ENCODE results near the gene COMP. TPM values are rescaled to one million over a fixed set of nuclear protein-coding genes. Genes with fewer than 3 reads are reported as not detected.

The COMP gene
- total and polyA plus RNA-seq, 2 donors (not counting 1 experiment from before 2014, with no cell fraction given), result not detected

GRCh38 chr19:18771328-18772242 lies 19.5 kb downstream of the COMP start:
- Histone ChIP-seq H3K4me3 (ENCODE audit: control extremely low read depth in 1 of 5, extremely low read depth in 1 of 5, insufficient read depth in 1 of 5, low read depth in 2 of 5, low read length in 4 of 5) (no peak overlapping the region), H3K9ac (ENCODE audit: low read length) (no peak overlapping the region), H3K9me3 (ENCODE audit: control extremely low read depth in 1 of 3, control insufficient read depth in 2 of 3, insufficient read depth in 1 of 3, low read length in 2 of 3) (no peaks in the 10 kb centered on the region), H3K27ac (ENCODE audit: low read length in 2 of 2) (no peak overlapping the region), H3K27me3 (replicated peaks in 1 of 4; ENCODE audit: control extremely low read depth in 1 of 4, control insufficient read depth in 3 of 4, insufficient read depth in 4 of 4, low read length in 3 of 4) (no peaks in the 10 kb centered on the region), H2AFZ (ENCODE audit: insufficient read depth, low read depth, low read length, poor library complexity, severe bottlenecking) (no peak overlapping the region), H3K4me2 (replicated peaks; ENCODE audit: low read depth, low read length, poor library complexity, severe bottlenecking) (no peak overlapping the region), H4K20me1 (ENCODE audit: control insufficient read depth, insufficient read depth, low read length, poor library complexity, severe bottlenecking) (no peaks in the 10 kb centered on the region), H3K4me1 (ENCODE audit: control insufficient read depth in 2 of 2, insufficient read depth in 2 of 2, low read length in 2 of 2) (no peaks in the 10 kb centered on the region), H3K36me3 (replicated peaks in 1 of 2; ENCODE audit: control extremely low read depth in 1 of 2, control insufficient read depth in 1 of 2, extremely low read depth in 1 of 2, insufficient read depth in 2 of 2, low read length in 1 of 2) (peaks cover 0 to 11% of the 10 kb centered on the region in 2 experiments), H3K79me2 (ENCODE audit: control insufficient read depth, insufficient read depth, low read length) (no peaks in the 10 kb centered on the region)
- Mint-ChIP-seq H3K4me1 (no peaks in the 10 kb centered on the region), H3K4me3 (no peak overlapping the region), H3K27me3 (no peaks in the 10 kb centered on the region), H3K9me3 (ENCODE audit: insufficient read depth) (no peaks in the 10 kb centered on the region), H3K27ac (no peak overlapping the region)
- ATAC-seq (ENCODE audit: low read depth) (no peak), DNase-seq (no peak)
- intact Hi-C loops (cut with micrococcal nuclease), result no loop called here
- CTCF ChIA-PET, result interaction anchor here (0.6 kb wide), 1 partner anchor 259 kb away, joined by 4 read pairs; no protein-coding TSS in a partner anchor
- TF ChIP-seq EZH2 (IDR thresholded peaks at IDR 0.05; ENCODE audit: borderline replicate concordance, insufficient read depth, low read depth, low read length, poor library complexity, severe bottlenecking), result no peak
- TF ChIP-seq CTCF (IDR thresholded peaks at IDR 0.05), result no peak
- POLR2A ChIA-PET, result no interaction called here
- 91% methylated on average over 36 of the region's 36 CpGs for WGBS (ENCODE audit: insufficient coverage)

GRCh38 chr19:18770663-18771327 lies 20.3 kb downstream of the COMP start:
- Histone ChIP-seq H3K4me1 (ENCODE audit: control insufficient read depth in 2 of 2, insufficient read depth in 2 of 2, low read length in 2 of 2) (no peaks in the 10 kb centered on the region), H3K27me3 (replicated peaks in 1 of 4; ENCODE audit: control extremely low read depth in 1 of 4, control insufficient read depth in 3 of 4, insufficient read depth in 4 of 4, low read length in 3 of 4) (no peaks in the 10 kb centered on the region), H3K9me3 (ENCODE audit: control extremely low read depth in 1 of 3, control insufficient read depth in 2 of 3, insufficient read depth in 1 of 3, low read length in 2 of 3) (no peaks in the 10 kb centered on the region), H3K9ac (ENCODE audit: low read length) (no peak overlapping the region), H3K4me2 (replicated peaks; ENCODE audit: low read depth, low read length, poor library complexity, severe bottlenecking) (no peak overlapping the region), H3K36me3 (replicated peaks in 1 of 2; ENCODE audit: control extremely low read depth in 1 of 2, control insufficient read depth in 1 of 2, extremely low read depth in 1 of 2, insufficient read depth in 2 of 2, low read length in 1 of 2) (peaks cover 0 to 11% of the 10 kb centered on the region in 2 experiments), H2AFZ (ENCODE audit: insufficient read depth, low read depth, low read length, poor library complexity, severe bottlenecking) (no peak overlapping the region), H3K27ac (ENCODE audit: low read length in 2 of 2) (no peak overlapping the region), H3K79me2 (ENCODE audit: control insufficient read depth, insufficient read depth, low read length) (no peaks in the 10 kb centered on the region), H4K20me1 (ENCODE audit: control insufficient read depth, insufficient read depth, low read length, poor library complexity, severe bottlenecking) (no peaks in the 10 kb centered on the region), H3K4me3 (ENCODE audit: control extremely low read depth in 1 of 5, extremely low read depth in 1 of 5, insufficient read depth in 1 of 5, low read depth in 2 of 5, low read length in 4 of 5) (no peak overlapping the region)
- ChIA-PET POLR2A (no interaction called here), CTCF (no interaction called here)
- TF ChIP-seq EZH2 (IDR thresholded peaks at IDR 0.05; ENCODE audit: borderline replicate concordance, insufficient read depth, low read depth, low read length, poor library complexity, severe bottlenecking) (no peak), CTCF (IDR thresholded peaks at IDR 0.05) (no peak)
- WGBS (ENCODE audit: insufficient coverage), result 86% methylated on average over 13 of the region's 13 CpGs
- Mint-ChIP-seq H3K4me1 (no peaks in the 10 kb centered on the region), H3K27ac (no peak overlapping the region), H3K9me3 (ENCODE audit: insufficient read depth) (no peaks in the 10 kb centered on the region), H3K4me3 (no peak overlapping the region), H3K27me3 (no peaks in the 10 kb centered on the region)
- intact Hi-C loops (cut with micrococcal nuclease), result no loop called here
- no peak for DNase-seq
- ATAC-seq (ENCODE audit: low read depth), result no peak

All from B cell (primary cell).